H1 (cell line): ENCODE results near the gene MEX3D. TPM values are rescaled to one million over a fixed set of nuclear protein-coding genes. Genes with fewer than 3 reads are reported as not detected.

Source experiments
- CBX8 ChIP-seq: fragments of 300-800, 300-1000 bp; sonication (generic); IDR thresholded peaks from 2 replicates; pipeline ENCODE4 v1.7.1; 2016; ENCODE audit warnings: low read depth, low read length, borderline replicate concordance
- CHD2 ChIP-seq: IDR thresholded peaks from 2 replicates; pipeline ENCODE4 v1.6.1; 2012; ENCODE audit warnings: low read length, improper control_type of control experiment
- CREB1 ChIP-seq: IDR thresholded peaks from 2 replicates; pipeline ENCODE4 v1.6.1; 2012; ENCODE audit warnings: inconsistent platforms
- KDM5A ChIP-seq: fragments of 200-600 bp; IDR thresholded peaks from 2 replicates; pipeline ENCODE4 v1.7.1; 2012; ENCODE audit warnings: mild to moderate bottlenecking, low read length, inconsistent platforms, mixed read lengths
- RNF2 ChIP-seq: fragments of 200-900, 300-1000 bp; sonication (generic); IDR thresholded peaks from 2 replicates; pipeline ENCODE4 v1.7.1; 2016; ENCODE audit warnings: borderline replicate concordance, low read depth, mild to moderate bottlenecking, antibody characterized with exemption, low read length; ENCODE audit not compliant: poor library complexity, severe bottlenecking; ENCODE audit errors: missing control alignments
- SAP30 ChIP-seq: fragments of 300-600 bp; sonication (generic); IDR thresholded peaks from 2 replicates; pipeline ENCODE4 v1.7.1; 2012; ENCODE audit warnings: low read length, moderate library complexity, mild to moderate bottlenecking, inconsistent platforms; ENCODE audit not compliant: insufficient read depth, insufficient replicate concordance
- SP1 ChIP-seq: IDR thresholded peaks from 2 replicates; pipeline ENCODE4 v1.6.1; 2011; ENCODE audit warnings: low read depth, low read length
- SP4 ChIP-seq: IDR thresholded peaks from 2 replicates; pipeline ENCODE4 v1.6.1; 2012; ENCODE audit warnings: low read length, inconsistent platforms
- polyA plus RNA-seq, 7 experiments: library from polyadenylated mRNA; depleted of rRNA in 3 of 7; stranded (reverse) in 5 of 7; unstranded in 2 of 7; fragments of >200 nt in 5 of 7; fragments of 200-250 nt in 2 of 7; gene quantifications; 1 replicate in 5 of 7; 2 replicates in 1 of 7; 4 replicates in 1 of 7; pipeline versions ENCODE4 v1.2.1 to v1.2.3, GENCODE V29; 2011 to 2013; ENCODE audit warnings: missing spikeins in 2 of 7, mixed read lengths in 2 of 7
- total RNA-seq: library from RNA; stranded (reverse); fragmentation: NEBNext Ultra II Directional; extraction: Animal tissue kit (Norgen Biotek cat#: 25700); gene quantifications from 2 replicates; pipeline ENCODE4 v1.2.1, GENCODE V29; 2021
- TF ChIP-seq, protein P1 (sequence below), 3 experiments: IDR thresholded peaks; 1 replicate in 2 of 3; 2 replicates in 1 of 3; pipeline versions ENCODE4 v1.5.1 to v1.6.1; 2011; ENCODE audit warnings: low read length in 3 of 3, mild to moderate bottlenecking in 3 of 3, inconsistent platforms in 2 of 3, low read depth in 1 of 3, moderate library complexity in 1 of 3; ENCODE audit not compliant: insufficient read depth in 1 of 3; ENCODE audit errors: control extremely low read depth in 1 of 3

The MEX3D gene
- total and polyA plus RNA-seq, 2 of the 8 experiments (the other 6 are each of a cell fraction or from before 2014, with no cell fraction given), result 20.8 to 78.8 TPM

DNA sequence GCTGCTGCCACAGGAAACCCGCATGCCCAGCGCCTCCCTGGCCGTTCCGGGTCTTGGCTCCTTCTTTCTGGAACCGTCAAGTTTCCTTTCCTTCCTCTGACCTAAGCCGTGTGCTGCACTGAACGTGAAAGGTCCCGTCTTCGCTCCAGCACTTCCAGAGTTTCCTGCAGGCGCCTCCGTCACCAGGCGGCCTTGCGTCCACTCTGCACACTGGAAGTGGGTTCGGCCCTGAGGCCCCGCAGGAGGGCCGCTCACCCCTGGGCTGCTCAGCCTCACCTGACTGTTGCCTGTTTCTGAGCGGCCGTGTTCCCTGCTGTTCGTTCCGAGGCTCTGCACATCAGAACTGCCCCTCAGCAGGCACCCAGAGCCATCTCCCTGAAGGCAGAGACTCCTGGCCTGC, 12.3 kb upstream of the MEX3D start (continued):
- TF ChIP-seq, protein P1, sequence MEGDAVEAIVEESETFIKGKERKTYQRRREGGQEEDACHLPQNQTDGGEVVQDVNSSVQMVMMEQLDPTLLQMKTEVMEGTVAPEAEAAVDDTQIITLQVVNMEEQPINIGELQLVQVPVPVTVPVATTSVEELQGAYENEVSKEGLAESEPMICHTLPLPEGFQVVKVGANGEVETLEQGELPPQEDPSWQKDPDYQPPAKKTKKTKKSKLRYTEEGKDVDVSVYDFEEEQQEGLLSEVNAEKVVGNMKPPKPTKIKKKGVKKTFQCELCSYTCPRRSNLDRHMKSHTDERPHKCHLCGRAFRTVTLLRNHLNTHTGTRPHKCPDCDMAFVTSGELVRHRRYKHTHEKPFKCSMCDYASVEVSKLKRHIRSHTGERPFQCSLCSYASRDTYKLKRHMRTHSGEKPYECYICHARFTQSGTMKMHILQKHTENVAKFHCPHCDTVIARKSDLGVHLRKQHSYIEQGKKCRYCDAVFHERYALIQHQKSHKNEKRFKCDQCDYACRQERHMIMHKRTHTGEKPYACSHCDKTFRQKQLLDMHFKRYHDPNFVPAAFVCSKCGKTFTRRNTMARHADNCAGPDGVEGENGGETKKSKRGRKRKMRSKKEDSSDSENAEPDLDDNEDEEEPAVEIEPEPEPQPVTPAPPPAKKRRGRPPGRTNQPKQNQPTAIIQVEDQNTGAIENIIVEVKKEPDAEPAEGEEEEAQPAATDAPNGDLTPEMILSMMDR (IDR thresholded peaks at IDR 0.05; ENCODE audit: control extremely low read depth in 1 of 3, insufficient read depth in 1 of 3, low read depth in 1 of 3, low read length in 3 of 3), result no peak
- no peak for TF ChIP-seq RNF2
- no peak for TF ChIP-seq KDM5A
- TF ChIP-seq SAP30, result no peak
- no peak for TF ChIP-seq CHD2
- TF ChIP-seq CBX8, result no peak
- TF ChIP-seq SP4, result no peak
- no peak for TF ChIP-seq SP1
- no peak for TF ChIP-seq CREB1
- TF ChIP-seq, all 59 proteins: peak for 0
